Non-pigmented ciliary epithelial cell (primary cell): ENCODE measurements around the gene NAV3.
A peak's percentile ranks its signal among the peaks of the same experiment; 100 is the strongest.

Experiments used
- DNase-seq: peaks from one replicate; pipeline ENCODE4 v3.0.0-alpha.2; 2010; ENCODE audit warnings: low read depth

Gene NAV3

GRCh38 chr12:77830583-77831351, at the start of gene NAV3:
Gene NAV3 (plus strand): TSS chr12:77830894. CDS start chr12:77831462, 568 bp downstream.
- no peak for DNase-seq

- DNase-seq = no peak
Measured at GRCh38 chr12:77782034-77782433, 48.7 kb upstream of the NAV3 start.

- no peak for DNase-seq
Measured at GRCh38 chr12:77782766-77783165, 47.9 kb upstream of the NAV3 start.

- DNase-seq = no peak
Measured at GRCh38 chr12:77785211-77785610, 45.5 kb upstream of the NAV3 start.

- no peak for DNase-seq
Measured at GRCh38 chr12:77786675-77787074, 44.0 kb upstream of the NAV3 start.

- no peak for DNase-seq
Measured at GRCh38 chr12:77788231-77789168, 42.2 kb upstream of the NAV3 start.

GRCh38 chr12:77795699-77796098, 35.0 kb upstream of the NAV3 start:
- DNase-seq = peak; percentile 32

- DNase-seq = peak; percentile 42
Measured at GRCh38 chr12:77796775-77797174, 33.9 kb upstream of the NAV3 start.

- no peak for DNase-seq
Measured at GRCh38 chr12:77800501-77800900, 30.2 kb upstream of the NAV3 start.

- DNase-seq = no peak
Measured at GRCh38 chr12:77808534-77808933, 22.2 kb upstream of the NAV3 start.

GRCh38 chr12:77813558-77813957, 17.1 kb upstream of the NAV3 start:
- no peak for DNase-seq

GRCh38 chr12:77814386-77814785, 16.3 kb upstream of the NAV3 start:
- no peak for DNase-seq

- DNase-seq = no peak
Measured at GRCh38 chr12:77816196-77816595, 14.5 kb upstream of the NAV3 start.

GRCh38 chr12:77817276-77817675, 13.4 kb upstream of the NAV3 start:
- DNase-seq = no peak

- DNase-seq = no peak
Measured at GRCh38 chr12:77818351-77818750, 12.3 kb upstream of the NAV3 start.

GRCh38 chr12:77821699-77822203, 8.9 kb upstream of the NAV3 start:
- DNase-seq = no peak

- no peak for DNase-seq
Measured at GRCh38 chr12:77833329-77833728, 2.6 kb downstream of the NAV3 start.

- DNase-seq = no peak
Measured at GRCh38 chr12:77834618-77835017, 3.9 kb downstream of the NAV3 start.

- no peak for DNase-seq
Measured at GRCh38 chr12:77835969-77836368, 5.3 kb downstream of the NAV3 start.

- DNase-seq = no peak
Measured at GRCh38 chr12:77837876-77838291, 7.2 kb downstream of the NAV3 start.

- no peak for DNase-seq
Measured at GRCh38 chr12:77841521-77841920, 10.8 kb downstream of the NAV3 start.

GRCh38 chr12:77842430-77842829, 11.7 kb downstream of the NAV3 start:
- DNase-seq = no peak

- peak; percentile 63 for DNase-seq
Measured at GRCh38 chr12:77845831-77846230, 15.1 kb downstream of the NAV3 start.
